Measurements from ENCODE around the gene SSR3.

DNA sequence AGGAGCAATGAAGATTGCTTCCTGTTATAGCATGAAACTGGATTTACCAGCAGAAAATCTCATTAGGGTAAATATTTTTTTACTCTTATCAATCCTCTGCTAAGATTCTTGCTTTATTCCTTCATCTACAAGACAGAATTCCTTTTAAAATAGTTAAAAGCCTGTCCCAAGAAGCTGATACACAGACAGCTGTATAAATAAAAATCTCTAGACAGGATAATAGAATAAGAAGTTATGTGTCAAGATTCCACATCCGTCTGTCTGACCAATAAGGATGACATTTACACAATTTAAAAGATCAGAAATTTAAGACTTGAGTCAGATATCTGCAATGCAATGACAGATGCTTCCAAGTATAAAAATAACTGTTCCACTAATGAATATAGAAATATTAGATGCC lies 57.6 kb downstream of the SSR3 start:
- TF ChIP-seq, protein P1, sequence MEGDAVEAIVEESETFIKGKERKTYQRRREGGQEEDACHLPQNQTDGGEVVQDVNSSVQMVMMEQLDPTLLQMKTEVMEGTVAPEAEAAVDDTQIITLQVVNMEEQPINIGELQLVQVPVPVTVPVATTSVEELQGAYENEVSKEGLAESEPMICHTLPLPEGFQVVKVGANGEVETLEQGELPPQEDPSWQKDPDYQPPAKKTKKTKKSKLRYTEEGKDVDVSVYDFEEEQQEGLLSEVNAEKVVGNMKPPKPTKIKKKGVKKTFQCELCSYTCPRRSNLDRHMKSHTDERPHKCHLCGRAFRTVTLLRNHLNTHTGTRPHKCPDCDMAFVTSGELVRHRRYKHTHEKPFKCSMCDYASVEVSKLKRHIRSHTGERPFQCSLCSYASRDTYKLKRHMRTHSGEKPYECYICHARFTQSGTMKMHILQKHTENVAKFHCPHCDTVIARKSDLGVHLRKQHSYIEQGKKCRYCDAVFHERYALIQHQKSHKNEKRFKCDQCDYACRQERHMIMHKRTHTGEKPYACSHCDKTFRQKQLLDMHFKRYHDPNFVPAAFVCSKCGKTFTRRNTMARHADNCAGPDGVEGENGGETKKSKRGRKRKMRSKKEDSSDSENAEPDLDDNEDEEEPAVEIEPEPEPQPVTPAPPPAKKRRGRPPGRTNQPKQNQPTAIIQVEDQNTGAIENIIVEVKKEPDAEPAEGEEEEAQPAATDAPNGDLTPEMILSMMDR (IDR thresholded peaks at IDR 0.05), result no peak
- TF ChIP-seq POLR2AphosphoS5 (IDR thresholded peaks at IDR 0.05), result no peak
- no peak for TF ChIP-seq POLR2A (IDR thresholded peaks at IDR 0.05)

Data from gastroesophageal sphincter (tissue), 3 donors.